GM12891 (cell line): ENCODE measurements around the gene GPSM1.

Source experiments
- DNase-seq: peaks from one replicate; pipeline ENCODE4 v3.0.0; 2011; ENCODE audit warnings: low spot score; ENCODE audit not compliant: insufficient read length
- FAIRE-seq: peaks from 2 replicates; lab custom pipeline; 2011; peaks lifted over from hg19 to GRCh38; lab: Jason Lieb, UNC
- PAX5 ChIP-seq: IDR thresholded peaks from 2 replicates; pipeline ENCODE4 v1.6.1; 2011; ENCODE audit warnings: low read length, moderate library complexity, mild to moderate bottlenecking; ENCODE audit not compliant: insufficient read depth, severe bottlenecking
- POLR2A ChIP-seq: IDR thresholded peaks from 2 replicates; pipeline ENCODE4 v1.6.1; 2011; ENCODE audit warnings: low read depth, low read length, control low read depth
- POLR2AphosphoS5 ChIP-seq: IDR thresholded peaks from 2 replicates; pipeline ENCODE4 v1.6.1; 2011; ENCODE audit warnings: low read depth, low read length, control low read depth
- POU2F2 ChIP-seq: IDR thresholded peaks from 2 replicates; pipeline ENCODE4 v1.6.1; 2011; ENCODE audit warnings: low read depth, mild to moderate bottlenecking, control low read depth, low read length, moderate library complexity
- SPI1 ChIP-seq: IDR thresholded peaks from 2 replicates; pipeline ENCODE4 v1.6.1; 2011; ENCODE audit warnings: low read depth, low read length, control low read depth
- TAF1 ChIP-seq: IDR thresholded peaks from 2 replicates; pipeline ENCODE4 v1.6.1; 2011; ENCODE audit warnings: low read depth, low read length, control low read depth

GPSM1 gene

DNA sequence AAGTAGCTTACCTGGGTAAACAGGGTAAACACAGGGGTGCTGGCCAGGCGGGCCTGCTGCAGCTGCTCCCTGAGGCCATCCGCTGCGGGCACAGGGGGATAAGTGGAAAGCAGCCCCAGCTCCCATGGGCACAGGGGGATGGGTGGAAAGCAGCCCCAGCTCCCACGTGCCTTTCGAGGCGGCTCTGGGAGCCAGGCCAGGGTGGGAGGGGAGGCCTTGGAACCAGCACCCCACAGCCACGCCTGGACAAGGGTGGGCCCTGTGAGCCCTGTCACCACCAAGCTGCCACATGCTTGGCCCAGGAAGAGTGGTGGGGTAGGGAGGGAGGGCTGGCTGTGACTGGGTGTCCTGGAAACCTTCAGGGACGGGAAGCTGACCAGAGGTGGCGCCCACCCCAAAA is 54.0 kb downstream of the GPSM1 start:
- no peak for FAIRE-seq
- no peak for DNase-seq
- no peak for TF ChIP-seq POU2F2
- TF ChIP-seq TAF1, result no peak
- no peak for TF ChIP-seq POLR2AphosphoS5
- no peak for TF ChIP-seq POLR2A
- no peak for TF ChIP-seq PAX5
- no peak for TF ChIP-seq SPI1

DNA sequence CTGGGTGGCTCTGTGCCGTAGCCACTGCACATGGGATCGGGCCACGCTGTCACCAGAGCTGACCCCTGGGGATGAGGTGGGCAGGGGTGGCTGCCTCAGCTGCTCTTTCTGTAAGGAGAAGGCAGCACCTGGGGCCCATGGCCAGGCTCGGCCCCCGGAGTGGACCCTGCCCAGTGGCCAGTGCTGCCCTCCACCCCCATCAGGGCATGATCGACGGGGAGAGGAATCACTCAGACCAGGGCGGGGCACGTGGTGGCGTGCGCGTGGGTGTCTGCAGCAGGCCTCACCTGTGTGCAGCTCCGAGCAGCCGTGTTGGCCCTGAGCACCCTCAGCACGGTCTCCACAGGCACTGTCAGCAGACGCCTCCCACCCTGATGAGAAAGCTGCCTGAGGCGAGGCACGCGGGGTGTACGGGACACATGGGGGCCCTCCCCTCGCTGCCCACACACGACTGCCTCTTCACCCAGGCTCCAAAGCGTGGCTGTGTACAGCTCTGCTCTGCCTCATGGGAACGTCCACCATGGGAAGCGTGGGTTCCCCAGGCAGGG is 54.7 kb downstream of the GPSM1 start:
- FAIRE-seq, result no peak

DNA sequence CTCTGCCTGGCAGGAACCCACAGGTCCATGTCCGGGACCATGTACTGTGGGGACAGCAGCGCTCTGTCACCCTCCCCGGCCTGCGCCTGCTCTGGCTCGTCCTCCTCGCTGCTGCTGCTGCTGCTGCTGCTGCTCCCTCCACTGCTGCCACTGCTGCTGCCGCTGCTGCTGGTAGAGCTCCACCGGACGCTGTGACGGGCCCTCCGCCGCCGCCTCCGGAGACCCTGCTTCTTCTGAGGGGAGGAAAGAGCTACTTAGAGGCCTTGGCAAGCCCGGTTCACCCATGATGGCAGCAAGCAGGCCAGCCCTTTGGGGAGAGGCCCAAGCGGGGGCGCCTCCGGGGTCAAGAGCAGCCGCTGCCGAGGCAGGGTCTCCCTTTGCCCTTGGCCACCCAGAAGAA is 56.1 kb downstream of the GPSM1 start:
- FAIRE-seq (no peak), DNase-seq (no peak)
- no peak for TF ChIP-seq POU2F2
- no peak for TF ChIP-seq POLR2AphosphoS5
- TF ChIP-seq POLR2A, result no peak
- no peak for TF ChIP-seq PAX5
- no peak for TF ChIP-seq TAF1
- TF ChIP-seq SPI1, result no peak

More for the DNA sequence above, 54.7 kb downstream of the GPSM1 start:
- DNase-seq, result no peak
- TF ChIP-seq POU2F2 (no peak), SPI1 (no peak), POLR2A (peak; percentile 6; the same call in 1 of the 2 replicates)

DNA sequence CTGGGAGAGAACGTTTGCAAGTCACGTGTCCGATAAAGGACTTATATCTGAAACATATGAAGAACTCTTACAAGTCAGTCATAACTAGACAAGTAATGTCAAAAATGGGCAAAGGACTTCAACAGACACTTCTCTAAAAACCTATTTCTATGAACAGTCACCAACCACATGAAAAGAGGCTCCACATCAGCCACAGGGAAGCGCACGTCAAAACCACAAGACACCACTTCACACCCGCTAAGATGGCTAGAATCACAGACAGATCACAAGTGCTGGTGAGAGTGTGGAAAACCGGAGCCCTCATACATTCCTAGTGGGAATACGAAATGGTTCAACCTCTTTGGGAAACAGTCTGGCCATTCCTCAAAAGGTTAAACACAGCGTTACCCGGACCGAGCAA is 57.7 kb downstream of the GPSM1 start:
- TF ChIP-seq TAF1 (no peak), POU2F2 (no peak), SPI1 (no peak), POLR2AphosphoS5 (no peak), PAX5 (no peak), POLR2A (no peak)
- FAIRE-seq (no peak), DNase-seq (no peak)

DNA sequence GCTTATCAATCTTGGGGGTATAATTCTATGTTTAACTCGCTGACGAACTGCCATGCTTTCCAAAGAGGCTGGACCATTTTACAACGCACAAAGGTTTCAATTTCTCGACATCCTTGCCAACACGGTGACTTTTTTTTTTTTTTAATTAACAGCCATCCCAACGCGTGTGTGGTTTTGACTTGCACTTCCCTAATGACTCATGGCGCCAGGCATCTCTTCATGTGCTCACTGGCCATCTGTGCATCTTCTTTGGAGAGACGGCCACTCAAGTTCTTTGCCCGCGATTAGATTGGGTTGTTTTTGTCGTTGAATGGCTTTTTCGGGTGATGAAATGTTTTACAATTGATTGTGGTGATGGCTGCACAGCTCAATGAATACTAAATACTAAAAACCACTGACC is 58.7 kb downstream of the GPSM1 start:
- FAIRE-seq (no peak), DNase-seq (no peak)
- TF ChIP-seq POU2F2, result no peak

DNA sequence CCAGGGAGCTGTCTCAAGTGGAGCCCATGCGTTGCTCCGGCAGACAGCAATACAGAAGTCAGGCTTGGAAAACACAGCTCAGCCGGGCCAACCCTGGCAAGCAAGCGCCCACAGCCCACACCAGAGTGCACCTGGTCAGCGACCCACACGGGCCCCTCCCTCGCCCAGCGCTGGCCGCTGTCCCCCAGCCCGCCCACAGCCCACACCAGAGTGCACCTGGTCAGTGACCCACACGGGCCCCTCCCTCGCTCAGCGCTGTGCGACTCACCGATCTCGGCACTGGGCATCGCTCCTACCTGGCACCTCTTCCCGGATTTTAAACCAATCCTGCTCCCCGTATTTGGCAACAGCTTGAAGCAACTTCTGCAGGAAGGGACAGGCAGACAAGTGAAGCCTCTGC is 59.9 kb downstream of the GPSM1 start:
- no peak for DNase-seq
- FAIRE-seq, result no peak
- TF ChIP-seq TAF1, result no peak
- no peak for TF ChIP-seq SPI1
- no peak for TF ChIP-seq POLR2A
- TF ChIP-seq POLR2AphosphoS5, result no peak
- no peak for TF ChIP-seq PAX5
- no peak for TF ChIP-seq POU2F2

DNA sequence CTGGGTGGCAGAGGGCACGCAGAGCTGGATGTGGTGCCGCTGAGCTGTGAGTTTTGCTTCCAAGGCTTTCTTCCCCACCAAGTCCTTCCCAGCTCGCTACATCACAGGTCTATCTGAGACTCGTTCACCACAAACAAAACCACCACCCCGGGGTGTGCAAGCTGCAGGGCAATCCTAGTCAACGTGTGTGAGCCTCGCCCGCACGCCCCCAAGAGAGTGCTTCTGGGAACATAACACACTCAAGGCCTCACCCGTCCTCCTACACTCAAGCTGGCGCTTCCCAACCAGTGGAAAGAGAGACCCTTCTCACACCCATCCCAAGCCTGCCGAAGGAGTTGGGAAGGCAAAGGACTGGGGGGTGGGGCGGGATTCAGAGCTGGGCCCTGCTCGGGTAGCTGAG is 62.1 kb downstream of the GPSM1 start:
- TF ChIP-seq SPI1, result no peak
- TF ChIP-seq TAF1, result no peak
- no peak for DNase-seq
- no peak for FAIRE-seq

DNA sequence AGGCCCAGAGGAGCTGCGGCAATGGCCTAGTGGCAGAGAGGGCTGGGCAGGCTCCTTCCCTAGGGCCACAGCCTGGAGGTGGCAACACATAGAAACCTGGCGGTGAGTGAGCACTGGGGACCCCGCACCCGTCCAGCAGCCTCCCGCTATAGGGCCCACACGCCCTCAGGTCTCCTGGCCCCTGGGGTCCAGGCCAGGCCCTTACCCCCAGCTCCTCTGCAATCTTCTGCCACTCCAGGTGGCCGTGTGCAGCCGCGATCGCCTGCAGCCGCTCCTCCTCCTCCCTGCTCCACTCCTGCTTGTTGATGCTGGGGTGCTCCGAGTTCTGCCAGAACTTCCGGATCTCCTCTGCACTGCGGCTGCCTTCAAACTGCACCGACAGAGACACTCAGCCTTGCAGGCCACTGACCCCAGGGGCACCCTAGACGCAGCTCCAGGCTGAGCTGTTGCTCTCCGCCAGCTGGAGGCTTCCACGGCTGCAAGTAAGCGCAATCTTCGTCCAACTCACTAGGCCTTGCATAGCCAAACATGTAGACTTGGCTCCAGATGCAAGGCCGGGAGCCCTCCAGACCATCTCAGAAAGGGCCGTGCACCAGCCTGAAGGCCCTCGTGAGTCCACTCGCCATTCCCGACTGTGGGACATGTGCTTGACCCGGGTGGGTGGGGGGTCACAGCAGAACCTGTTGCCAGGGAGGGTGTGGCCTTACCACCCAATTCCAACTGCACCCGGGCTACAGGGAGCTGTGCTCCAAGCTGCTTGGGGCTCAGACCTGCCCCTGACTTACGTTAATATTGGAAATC is 64.6 kb downstream of the GPSM1 start:
- no peak for FAIRE-seq
- TF ChIP-seq POLR2A (peak; percentile 44), PAX5 (no peak)
- DNase-seq, result no peak

DNA sequence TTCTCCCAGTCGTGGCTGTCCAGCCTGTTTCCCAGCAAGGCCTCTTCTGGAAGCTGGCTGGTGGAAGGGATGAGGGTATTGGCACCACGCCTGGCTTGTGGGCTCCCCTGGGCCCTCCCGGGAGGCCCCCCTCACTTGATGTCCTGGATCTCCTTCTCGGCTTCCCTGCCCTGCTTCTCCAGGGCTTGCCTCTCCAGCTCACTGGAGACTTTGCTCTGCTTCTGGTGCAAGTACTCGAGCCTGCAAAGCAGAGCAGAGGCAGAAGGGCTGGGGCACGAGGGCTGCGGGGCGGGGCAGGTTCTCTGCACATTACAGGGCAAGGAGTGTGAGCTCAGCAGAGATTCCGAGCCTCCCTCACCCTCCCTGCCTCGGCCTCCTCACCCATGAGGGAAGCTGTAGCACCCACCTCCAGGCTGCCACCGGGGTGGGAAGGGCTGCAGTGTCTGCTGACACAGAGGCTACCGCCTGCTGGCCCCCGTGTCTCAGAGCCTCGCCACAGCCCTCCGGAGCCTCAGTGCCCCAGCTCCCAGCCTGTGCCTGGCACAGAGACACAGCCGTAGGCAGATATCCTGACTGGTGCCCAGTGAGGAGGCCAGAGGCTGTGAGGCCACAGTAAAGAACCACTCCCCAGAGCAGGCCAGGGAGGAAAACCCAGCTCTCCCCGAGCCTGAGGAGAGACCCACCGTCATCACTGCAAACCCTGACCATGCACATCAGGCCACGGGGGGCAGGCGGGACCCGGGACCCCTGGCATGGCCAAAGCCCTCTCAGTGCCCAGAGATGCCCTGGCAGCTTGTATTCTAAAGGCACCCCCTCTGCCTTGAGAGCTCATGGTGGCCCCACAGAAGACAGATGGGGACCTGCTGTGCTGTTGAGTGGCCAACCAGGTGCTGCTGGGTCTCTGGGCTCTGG is 65.5 kb downstream of the GPSM1 start:
- TF ChIP-seq POLR2AphosphoS5 (peak; percentile 42), POLR2A (no peak)
- DNase-seq, result no peak
- no peak for FAIRE-seq

DNA sequence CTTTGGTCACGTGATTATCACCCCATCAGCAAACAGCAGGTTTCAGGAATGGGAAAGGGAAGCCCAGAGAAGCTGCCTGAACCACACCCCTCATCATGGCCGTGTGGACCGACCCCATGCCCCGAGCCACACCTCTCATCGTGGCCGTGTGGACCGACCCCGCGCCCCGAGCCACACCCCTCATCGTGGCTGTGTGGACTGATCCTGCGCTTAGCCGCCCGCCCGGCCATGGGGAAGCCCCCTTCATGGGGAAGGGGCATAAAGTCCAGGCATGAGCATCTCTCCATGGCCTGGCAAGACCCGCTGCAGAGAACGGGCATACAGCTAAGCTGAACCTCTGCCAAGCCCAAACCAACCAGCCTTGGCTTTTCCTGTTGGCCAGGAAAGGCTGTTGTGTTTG is 66.2 kb downstream of the GPSM1 start:
- no peak for FAIRE-seq
- no peak for DNase-seq
- TF ChIP-seq SPI1 (no peak), PAX5 (no peak), POU2F2 (no peak), POLR2AphosphoS5 (no peak), TAF1 (no peak), POLR2A (no peak)
